GM12872 (cell line): Measurements from ENCODE around the gene SLC27A1.

Experiments used
- CTCF ChIP-seq: IDR thresholded peaks from 3 replicates; pipeline ENCODE4 v1.5.1; 2011; ENCODE audit warnings: low read depth, mild to moderate bottlenecking, low read length, moderate library complexity; ENCODE audit not compliant: insufficient read depth

SLC27A1 gene

DNA sequence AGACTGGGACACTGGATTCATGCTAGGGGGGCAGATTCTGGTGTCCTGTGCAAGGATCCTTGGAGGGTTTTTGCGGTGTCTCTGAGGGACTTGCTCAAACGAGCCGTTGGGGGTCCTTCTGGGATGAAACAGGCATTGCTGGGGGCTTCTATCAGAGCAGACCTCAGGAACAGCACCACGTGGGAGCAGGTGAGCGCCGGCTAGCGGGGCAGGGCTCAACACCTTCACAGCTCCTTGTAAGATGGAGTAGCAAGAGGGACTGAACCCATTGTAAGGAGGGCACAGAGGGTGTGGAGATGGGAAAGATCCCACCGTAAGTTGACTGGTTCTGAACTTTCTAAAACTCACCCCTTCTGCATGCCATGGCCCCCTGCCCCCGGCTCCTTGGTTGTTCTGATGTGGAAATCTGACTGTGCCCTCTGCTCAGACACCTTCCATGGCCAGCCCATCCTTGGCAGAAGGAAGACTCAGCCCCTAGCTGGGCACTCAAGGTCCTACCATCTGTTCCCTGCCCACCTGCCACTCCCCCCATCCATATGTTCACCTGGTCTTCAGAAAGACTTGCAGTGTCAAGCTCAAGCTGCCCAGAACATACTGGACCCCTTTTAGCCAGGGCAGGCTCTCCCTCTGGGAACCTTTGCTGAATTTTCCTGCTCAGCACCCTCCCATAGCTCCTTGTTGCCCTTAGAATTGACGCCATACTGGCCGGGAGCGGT is 1.2 kb downstream of the SLC27A1 start:
- no peak for TF ChIP-seq CTCF

- TF ChIP-seq CTCF = no peak
Observed at GRCh38 chr19:17473041-17473440, 2.7 kb downstream of the SLC27A1 start.

DNA sequence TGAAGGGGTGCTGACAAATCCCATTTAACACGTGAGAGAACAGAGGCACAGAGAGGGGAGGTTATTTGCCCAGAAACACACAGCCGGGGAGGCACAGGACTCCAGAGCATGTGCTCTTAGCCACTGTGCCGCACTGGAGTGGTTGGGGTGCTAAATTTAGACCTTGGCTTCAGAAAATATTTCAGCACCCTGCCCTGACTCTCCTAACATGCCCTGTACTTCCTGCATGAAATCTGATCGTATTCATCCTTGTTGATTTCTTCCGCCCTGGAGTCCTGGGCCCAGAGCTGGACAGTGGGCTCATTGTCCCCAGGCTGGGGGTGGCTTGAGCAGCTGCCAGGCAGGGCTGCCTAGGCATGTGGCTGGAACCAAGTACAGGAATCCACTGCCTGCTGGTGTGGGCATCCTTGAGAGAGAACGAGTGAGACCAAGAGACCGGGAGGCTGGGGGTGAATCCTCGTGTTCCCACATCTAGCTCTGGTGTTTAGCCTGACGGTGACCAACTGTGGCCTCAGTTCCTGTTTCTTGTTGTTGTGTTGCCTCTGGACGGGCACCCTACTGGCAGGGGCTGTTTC is 5.3 kb downstream of the SLC27A1 start:
- TF ChIP-seq CTCF = no peak

DNA sequence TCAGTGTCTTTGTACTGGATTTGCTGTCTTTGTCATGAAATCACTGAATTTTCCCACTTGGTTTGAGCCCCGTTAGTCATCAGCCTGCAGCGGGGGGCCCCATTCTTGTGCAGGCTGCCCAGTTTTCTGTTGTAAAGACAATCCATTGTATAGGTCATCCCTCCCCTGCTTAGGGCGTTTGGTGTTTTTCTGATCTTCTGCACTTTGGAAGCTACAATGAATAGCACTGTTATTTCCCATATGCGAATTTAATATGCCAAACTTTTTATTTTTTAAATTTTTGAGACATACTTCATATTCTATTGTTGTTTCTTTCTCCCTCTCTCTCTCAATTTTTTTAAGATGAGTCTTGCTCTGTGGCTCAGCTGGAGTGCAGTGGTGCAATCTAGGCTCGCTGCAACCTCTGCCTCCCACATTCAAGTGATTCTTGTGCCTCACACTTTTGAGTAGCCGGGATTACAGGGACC is 9.0 kb downstream of the SLC27A1 start:
- no peak for TF ChIP-seq CTCF

GRCh38 chr19:17481986-17482385 is 11.7 kb downstream of the SLC27A1 start:
- TF ChIP-seq CTCF = no peak

DNA sequence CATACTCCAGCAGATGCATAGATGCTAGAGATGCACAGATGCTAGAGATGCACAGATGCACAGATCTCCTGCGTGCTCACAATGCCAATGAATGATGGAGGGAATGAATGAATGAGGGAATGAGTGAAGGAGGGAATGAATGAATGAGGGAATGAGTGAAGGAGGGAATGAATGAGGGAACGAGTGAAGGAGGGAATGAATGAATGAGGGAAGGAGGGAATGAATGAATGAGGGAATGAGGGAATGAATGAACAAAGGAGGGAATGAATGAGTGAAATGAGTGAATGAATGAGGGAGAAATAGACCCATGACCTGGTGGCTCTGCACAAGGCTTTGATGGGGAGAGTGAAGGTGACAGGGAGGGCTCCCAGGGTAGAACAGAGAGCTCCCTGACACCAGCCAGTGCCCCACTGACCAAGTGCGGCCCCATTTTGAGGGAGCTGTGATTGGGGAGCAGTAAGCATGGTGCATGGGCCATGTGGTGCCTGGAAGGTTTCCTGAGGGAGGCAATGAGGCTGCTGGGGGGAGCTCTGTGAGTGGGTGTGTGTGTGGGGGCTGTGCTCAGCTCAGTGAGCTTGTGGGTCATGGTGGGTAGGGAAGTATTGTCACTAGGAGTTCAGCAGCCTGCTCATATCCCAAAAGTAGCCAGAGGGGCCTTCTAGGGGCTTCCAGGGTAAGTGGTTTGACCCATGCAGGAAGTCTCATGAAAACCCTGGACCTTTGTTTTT is 12.7 kb downstream of the SLC27A1 start:
- no peak for TF ChIP-seq CTCF

DNA sequence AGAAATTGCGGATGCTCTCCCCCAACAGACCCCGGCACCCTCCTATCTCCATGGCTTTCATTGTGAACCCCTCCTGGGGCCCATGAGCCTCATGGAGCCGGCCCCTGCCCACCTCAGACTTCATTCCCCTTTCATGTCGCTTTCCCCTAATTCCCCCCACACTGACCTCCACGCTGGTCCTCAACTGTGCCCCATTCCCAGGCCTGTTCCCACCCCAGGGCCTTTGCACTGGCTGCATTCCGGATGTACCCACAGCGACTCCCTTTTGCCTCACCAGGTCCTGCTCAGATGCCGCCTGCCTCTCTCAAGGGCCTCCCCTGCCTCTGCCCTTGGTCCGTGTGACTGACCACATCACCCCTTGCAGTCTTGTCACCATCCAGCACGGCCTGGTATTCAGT is 13.3 kb downstream of the SLC27A1 start:
- no peak for TF ChIP-seq CTCF
